GM18502 (cell line): ENCODE results near the gene CDH13.

Experiments
- ATAC-seq: cut with Tn5 transposase; IDR thresholded peaks from one replicate; pipeline ENCODE4 v1.9.1; 2021; ENCODE audit warnings: mild to moderate bottlenecking; ENCODE audit not compliant: unreplicated experiment, poor library complexity

Gene CDH13

DNA sequence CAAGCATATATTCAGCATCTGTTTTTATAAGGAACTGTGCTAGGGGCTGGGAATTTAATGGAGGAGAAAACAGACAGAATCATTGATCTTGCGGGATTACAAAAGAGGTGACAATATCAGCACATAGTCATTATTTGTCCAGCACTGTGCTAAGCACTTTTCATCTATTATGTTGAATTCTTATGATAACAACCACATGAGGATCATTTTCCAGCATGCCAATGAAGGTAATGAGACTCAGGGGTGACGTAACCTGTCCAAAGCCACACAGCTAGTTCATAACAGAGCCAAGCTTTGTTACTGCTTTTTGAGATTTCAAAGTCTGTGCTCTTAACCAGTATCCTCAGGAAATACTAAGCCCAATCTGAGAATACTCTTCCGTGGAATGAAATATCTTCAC is 503.3 kb downstream of the CDH13 start:
- no peak for ATAC-seq

- no peak for ATAC-seq
Measured at GRCh38 chr16:83134638-83135037, 507.9 kb downstream of the CDH13 start.

- ATAC-seq: no peak
Measured at GRCh38 chr16:83136419-83136818, 509.6 kb downstream of the CDH13 start.

GRCh38 chr16:83136924-83137323 is 510.2 kb downstream of the CDH13 start:
- ATAC-seq: no peak

DNA sequence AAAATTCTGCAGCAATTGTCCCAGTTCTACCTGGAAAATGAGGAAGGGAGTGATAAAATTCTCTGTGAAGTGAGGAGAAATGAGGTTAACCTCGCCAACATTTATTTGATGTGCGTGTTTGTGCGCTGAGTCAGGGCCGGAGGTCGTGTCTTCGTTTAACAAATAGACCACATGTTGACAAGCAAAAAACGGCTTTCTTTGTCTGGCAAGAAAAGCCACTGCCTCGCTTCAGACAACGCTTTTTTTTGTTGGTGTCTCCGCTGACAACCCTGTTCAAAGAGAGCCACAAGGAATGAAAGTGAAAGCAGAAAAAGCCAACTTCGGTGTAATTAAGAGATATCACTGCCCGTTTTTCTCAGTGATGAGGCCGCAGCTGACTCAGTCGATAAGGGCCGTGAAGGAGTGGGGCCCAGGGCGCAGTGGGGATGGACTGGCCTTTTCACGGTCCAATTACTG is 510.6 kb downstream of the CDH13 start:
- ATAC-seq: no peak

DNA sequence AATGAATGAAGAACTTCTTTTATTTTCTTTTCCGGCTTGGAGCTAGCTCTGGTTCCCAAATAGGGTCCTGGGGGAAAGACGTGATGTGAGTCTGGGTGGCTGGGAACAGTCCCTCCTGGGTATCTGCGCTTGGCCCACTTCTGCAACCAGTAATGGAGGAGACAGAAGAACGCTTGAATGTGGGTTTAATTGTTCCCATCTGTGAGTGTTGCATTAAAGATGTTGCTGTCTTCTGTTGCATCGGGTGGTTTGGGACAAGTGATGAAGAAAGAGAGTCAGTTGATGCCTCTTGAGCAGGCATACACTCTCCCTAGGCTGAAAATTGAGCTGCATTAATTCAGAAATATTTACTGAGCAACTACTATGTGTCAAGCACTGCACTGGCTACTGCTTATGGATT is 511.1 kb downstream of the CDH13 start:
- no peak for ATAC-seq

- no peak for ATAC-seq
Measured at GRCh38 chr16:83138512-83138911, 511.7 kb downstream of the CDH13 start.

GRCh38 chr16:83138976-83139690 is 512.4 kb downstream of the CDH13 start:
- ATAC-seq: no peak

DNA sequence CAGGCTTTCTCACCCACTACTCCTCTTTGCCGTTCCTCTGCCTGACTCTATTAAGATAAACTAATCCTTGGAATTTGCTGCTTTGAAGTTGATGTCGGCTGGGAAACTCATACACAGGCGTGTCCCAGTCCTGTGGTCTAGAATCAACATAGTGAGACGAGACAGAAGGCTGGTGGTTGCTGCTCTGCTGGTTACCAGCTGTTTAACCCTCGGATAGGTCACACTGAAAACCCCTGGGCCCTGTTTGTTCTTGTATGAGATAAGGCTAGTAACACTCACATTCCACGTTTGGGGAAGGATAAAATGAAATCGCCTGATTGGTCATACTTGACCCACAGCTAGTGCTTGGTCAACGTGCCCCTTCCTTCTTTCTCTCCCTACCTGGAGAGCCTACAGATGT is 517.0 kb downstream of the CDH13 start:
- ATAC-seq: no peak

GRCh38 chr16:83145297-83145696 is 518.5 kb downstream of the CDH13 start:
- ATAC-seq: no peak

- no peak for ATAC-seq
Measured at GRCh38 chr16:83147244-83147643, 520.5 kb downstream of the CDH13 start.

DNA sequence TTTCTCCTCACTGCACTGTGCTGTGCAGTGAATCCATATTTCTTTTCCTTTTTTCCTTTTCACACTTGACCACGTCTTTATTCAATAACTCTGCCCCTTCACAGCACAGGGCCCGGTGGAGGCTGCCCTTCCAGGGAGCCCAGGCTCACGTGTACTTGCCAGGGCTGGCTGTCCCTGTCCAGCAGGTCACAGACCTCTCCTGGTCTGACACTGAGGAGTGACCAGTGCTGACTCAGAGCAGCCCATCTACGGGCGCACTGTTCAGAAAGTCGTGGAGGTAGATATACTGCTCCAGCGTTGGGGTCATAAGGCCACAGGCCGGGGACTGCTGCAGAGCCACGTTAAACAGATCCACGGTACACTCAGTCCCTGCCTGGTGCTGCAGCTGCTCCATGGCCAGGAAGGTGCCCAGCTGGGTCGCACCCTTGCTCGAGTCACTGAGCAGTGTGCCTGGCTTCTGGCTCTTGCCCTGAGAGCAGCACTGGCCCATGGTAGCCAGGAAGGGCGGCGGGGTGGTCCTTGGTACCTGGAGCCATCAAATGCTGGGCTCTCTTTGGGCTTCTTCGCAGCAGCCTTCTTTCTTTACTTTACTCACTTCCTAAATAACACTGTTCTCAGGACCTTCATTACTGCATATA is 531.7 kb downstream of the CDH13 start:
- no peak for ATAC-seq

- no peak for ATAC-seq
Measured at GRCh38 chr16:83159049-83159448, 532.3 kb downstream of the CDH13 start.

- no peak for ATAC-seq
Measured at GRCh38 chr16:83160287-83161020, 533.7 kb downstream of the CDH13 start.

- no peak for ATAC-seq
Measured at GRCh38 chr16:83162791-83163190, 536.0 kb downstream of the CDH13 start.

- ATAC-seq: no peak
Measured at GRCh38 chr16:83164816-83165215, 538.0 kb downstream of the CDH13 start.

DNA sequence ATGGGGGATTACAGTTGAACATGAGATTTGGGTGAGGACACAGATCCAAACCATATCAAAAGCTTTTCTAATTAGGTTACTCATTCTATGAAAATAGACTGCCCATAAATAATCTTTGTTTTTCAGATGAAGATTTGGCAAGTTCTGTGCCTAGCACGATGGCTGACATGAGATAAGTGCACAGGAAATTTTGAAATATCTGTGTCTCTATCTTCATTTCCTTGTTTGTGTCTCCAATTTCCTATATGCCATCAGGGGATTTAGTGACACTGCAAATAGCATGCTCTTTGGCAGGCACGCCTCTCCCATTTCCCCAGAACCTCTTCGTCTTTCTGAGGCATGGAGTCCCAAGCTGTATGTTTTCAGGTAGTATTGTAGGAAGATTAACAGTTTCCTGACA is 544.6 kb downstream of the CDH13 start:
- ATAC-seq: no peak

DNA sequence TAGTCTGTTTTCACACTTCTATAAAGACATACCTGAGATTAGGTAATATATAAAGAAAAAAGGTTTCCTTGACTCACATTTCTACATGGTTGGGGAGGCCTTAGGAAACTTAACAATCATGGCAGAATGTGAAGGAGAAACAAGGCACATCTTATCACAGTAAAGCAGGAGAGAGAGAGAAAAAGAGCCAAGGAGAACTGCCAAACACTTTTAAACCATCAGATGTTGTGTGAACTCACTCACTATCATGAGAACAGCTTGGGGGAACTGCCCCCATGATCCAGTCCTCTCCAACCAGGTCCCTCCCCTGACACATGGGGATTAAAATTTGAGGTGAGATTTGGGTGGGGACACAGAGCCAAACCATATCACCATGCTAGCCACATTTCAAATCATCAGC is 547.9 kb downstream of the CDH13 start:
- no peak for ATAC-seq

DNA sequence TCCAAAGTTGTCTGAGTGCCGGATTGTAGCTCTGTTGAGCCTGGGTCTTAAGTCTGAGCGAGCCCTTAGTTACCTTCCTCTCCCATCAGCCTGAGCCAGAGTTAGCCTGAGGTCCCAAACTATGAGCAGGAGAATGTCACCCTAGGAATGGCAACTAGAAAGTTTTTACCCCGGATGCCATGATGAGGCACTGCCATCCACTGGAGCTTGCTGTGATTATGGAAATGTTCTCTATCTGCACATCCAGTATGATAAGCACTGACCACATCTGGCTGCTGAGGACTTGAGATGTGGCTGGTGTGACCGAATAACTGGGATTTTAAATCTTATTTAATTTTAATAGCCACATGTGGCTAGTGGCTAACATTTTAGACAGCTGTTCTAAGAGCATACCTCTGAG is 550.0 kb downstream of the CDH13 start:
- ATAC-seq: no peak

- no peak for ATAC-seq
Measured at GRCh38 chr16:83185902-83186301, 559.1 kb downstream of the CDH13 start.

GRCh38 chr16:83187405-83187804 is 560.6 kb downstream of the CDH13 start:
- ATAC-seq: no peak
